IMR-90 (cell line): ENCODE results near the gene C22orf15. TPM values are rescaled to one million over a fixed set of nuclear protein-coding genes. Genes with fewer than 3 reads are reported as not detected.

Experiments
- ATAC-seq: fragments of 200-7000 bp; cut with Tn5 transposase; 2 replicates; pipeline ENCODE4 v1.9.1; 2020; ENCODE audit warnings: low read depth, mild to moderate bottlenecking, moderate library complexity
- BruUV-seq: library from RNA; stranded (reverse); fragments of 400-500 nt; replicated peaks from 2 replicates; lab custom pipeline; 2021; lab: Mats Ljungman, UMichigan
- CTCF ChIA-PET: fragments of 300-600 bp; formaldehyde crosslinking; extraction: SDS; loops from one replicate; lab custom pipeline; 2021; ENCODE audit warnings: antibody characterized with exemption; lab: Yijun Ruan, JAX
- POLR2A ChIA-PET: fragments of 300-600 bp; sonication (Branson Sonifier 250); formaldehyde crosslinking; loops from one replicate; lab custom pipeline; 2022; ENCODE audit warnings: antibody characterized with exemption; ENCODE audit not compliant: unreplicated experiment; lab: Charles Lee
- DNase-seq: peaks from one replicate; pipeline ENCODE4 v3.0.0; 2013
- H2AFZ ChIP-seq: replicated peaks from 2 replicates; pipeline ENCODE3; 2013; ENCODE audit warnings: low read length, mild to moderate bottlenecking; ENCODE audit not compliant: poor library complexity
- H2AK5ac ChIP-seq: 2 replicates; pipeline ENCODE4 v1.6.1; 2013; ENCODE audit warnings: low read depth, low read length, inconsistent platforms
- H2AK9ac ChIP-seq: replicated peaks from 2 replicates; pipeline ENCODE3; 2013; ENCODE audit warnings: mild to moderate bottlenecking, low read depth, low read length, moderate library complexity; ENCODE audit not compliant: poor library complexity
- H2BK120ac ChIP-seq: 2 replicates; pipeline ENCODE4 v1.6.1; 2013; ENCODE audit warnings: low read depth, low read length, inconsistent platforms
- H2BK15ac ChIP-seq: 3 replicates; pipeline ENCODE4 v1.6.1; 2013; ENCODE audit warnings: low read depth, low read length, inconsistent platforms
- H2BK20ac ChIP-seq: 2 replicates; pipeline ENCODE4 v1.6.1; 2013; ENCODE audit warnings: low read depth, mild to moderate bottlenecking, inconsistent platforms, low read length, moderate library complexity
- H2BK5ac ChIP-seq: 2 replicates; pipeline ENCODE4 v1.6.1; 2013; ENCODE audit warnings: mild to moderate bottlenecking, low read depth, low read length, inconsistent platforms; ENCODE audit not compliant: poor library complexity, severe bottlenecking
- H3K14ac ChIP-seq: replicated peaks from 2 replicates; pipeline ENCODE4 v1.6.1; 2013; ENCODE audit warnings: low read depth, low read length, inconsistent platforms
- H3K18ac ChIP-seq: 2 replicates; pipeline ENCODE4 v1.6.1; 2013; ENCODE audit warnings: low read depth, low read length, control low read depth
- H3K23ac ChIP-seq: 2 replicates; pipeline ENCODE4 v1.6.1; 2013; ENCODE audit warnings: low read depth, low read length, inconsistent platforms
- H3K27ac ChIP-seq: 2 replicates; pipeline ENCODE4 v1.5.1; 2013; ENCODE audit warnings: mild to moderate bottlenecking, control low read depth, low read length; ENCODE audit not compliant: insufficient read depth
- H3K27me3 ChIP-seq: 2 replicates; pipeline ENCODE4 v1.6.1; 2013; ENCODE audit warnings: low read length; ENCODE audit not compliant: control insufficient read depth, insufficient read depth
- H3K36me3 ChIP-seq: 2 replicates; pipeline ENCODE4 v1.6.1; 2013; ENCODE audit warnings: low read length, mixed read lengths; ENCODE audit not compliant: control insufficient read depth, insufficient read depth
- H3K4ac ChIP-seq: 2 replicates; pipeline ENCODE4 v1.6.1; 2013; ENCODE audit warnings: low read depth, low read length, inconsistent platforms
- H3K4me1 ChIP-seq: 2 replicates; pipeline ENCODE4 v1.6.1; 2013; ENCODE audit warnings: low read length, mixed read lengths; ENCODE audit not compliant: control insufficient read depth, insufficient read depth
- H3K4me2 ChIP-seq: 2 replicates; pipeline ENCODE4 v1.6.1; 2013; ENCODE audit warnings: low read depth, mild to moderate bottlenecking, control low read depth, low read length, moderate library complexity
- H3K4me3 ChIP-seq: 2 replicates; pipeline ENCODE4 v1.5.1; 2013; ENCODE audit warnings: low read depth, mild to moderate bottlenecking, control low read depth, low read length, moderate library complexity; ENCODE audit not compliant: insufficient read depth
- H3K56ac ChIP-seq: 2 replicates; pipeline ENCODE4 v1.6.1; 2013; ENCODE audit warnings: low read length, inconsistent platforms; ENCODE audit not compliant: insufficient read depth; ENCODE audit errors: extremely low read depth
- H3K79me1 ChIP-seq, 2 experiments: 2 replicates each; pipeline ENCODE4 v1.6.1; 2013; ENCODE audit warnings: low read length in 2 of 2, inconsistent platforms in 1 of 2, low read depth in 1 of 2
- H3K9ac ChIP-seq: 2 replicates; pipeline ENCODE4 v1.6.1; 2013; ENCODE audit warnings: low read depth, low read length, control low read depth
- H3K9me1 ChIP-seq: 2 replicates; pipeline ENCODE4 v1.6.1; 2013; ENCODE audit warnings: low read length, inconsistent platforms; ENCODE audit not compliant: insufficient read depth
- H3K9me3 ChIP-seq: 2 replicates; pipeline ENCODE4 v1.6.1; 2013; ENCODE audit warnings: low read length; ENCODE audit not compliant: control insufficient read depth, insufficient read depth
- H4K20me1 ChIP-seq: 2 replicates; pipeline ENCODE4 v1.6.1; 2013; ENCODE audit warnings: low read length, inconsistent platforms; ENCODE audit not compliant: insufficient read depth
- H4K5ac ChIP-seq: 2 replicates; pipeline ENCODE4 v1.6.1; 2013; ENCODE audit warnings: mild to moderate bottlenecking, low read depth, low read length, control low read depth
- H4K8ac ChIP-seq, 2 experiments: 2 replicates each; pipeline ENCODE4 v1.6.1; 2013; ENCODE audit warnings: low read depth in 2 of 2, low read length in 2 of 2, control low read depth in 1 of 2, inconsistent platforms in 1 of 2
- H4K91ac ChIP-seq: 2 replicates; pipeline ENCODE4 v1.6.1; 2013; ENCODE audit warnings: low read depth, low read length, inconsistent platforms; ENCODE audit not compliant: insufficient read depth
- CTCF ChIP-seq: conservative IDR thresholded peaks from 2 replicates; pipeline ENCODE4 v1.5.1; 2012; ENCODE audit warnings: mild to moderate bottlenecking, low read depth, low read length, improper control_type of control experiment
- ELK1 ChIP-seq: fragments of 150-350 bp; IDR thresholded peaks from 2 replicates; pipeline ENCODE4 v1.6.1; 2016; ENCODE audit warnings: low read depth, mild to moderate bottlenecking, low read length, moderate library complexity, borderline replicate concordance
- MAFK ChIP-seq: IDR thresholded peaks from 2 replicates; pipeline ENCODE4 v1.6.1; 2012; ENCODE audit warnings: low read depth, low read length, improper control_type of control experiment
- MAZ ChIP-seq: IDR thresholded peaks from 2 replicates; pipeline ENCODE4 v1.6.1; 2012; ENCODE audit warnings: low read depth, mild to moderate bottlenecking, low read length, improper control_type of control experiment, moderate library complexity, borderline replicate concordance
- MXI1 ChIP-seq: IDR thresholded peaks from 2 replicates; pipeline ENCODE4 v1.6.1; 2012; ENCODE audit warnings: low read depth, mild to moderate bottlenecking, low read length, moderate library complexity, borderline replicate concordance
- NFE2L2 ChIP-seq: fragments of 150-350 bp; IDR thresholded peaks from 2 replicates; pipeline ENCODE4 v1.6.1; 2016; ENCODE audit warnings: low read depth, mild to moderate bottlenecking, low read length
- POLR2A ChIP-seq: IDR thresholded peaks from 2 replicates; pipeline ENCODE4 v1.6.1; 2012; ENCODE audit warnings: mild to moderate bottlenecking, low read depth, low read length
- RAD21 ChIP-seq: IDR thresholded peaks from 2 replicates; pipeline ENCODE4 v1.6.1; 2012; ENCODE audit warnings: low read length, improper control_type of control experiment
- RCOR1 ChIP-seq: IDR thresholded peaks from 2 replicates; pipeline ENCODE4 v1.6.1; 2012; ENCODE audit warnings: mild to moderate bottlenecking, low read length, improper control_type of control experiment; ENCODE audit not compliant: insufficient replicate concordance
- RFX5 ChIP-seq: IDR thresholded peaks from 2 replicates; pipeline ENCODE4 v1.8.0; 2012; ENCODE audit warnings: low read depth, mild to moderate bottlenecking, low read length, moderate library complexity
- WGBS, 2 experiments: methylation state at CpG; one replicate each; pipeline versions ENCODE4 v1.1.5 to v1.1.7; 2013; ENCODE audit warnings: missing lambda C conversion rate in 2 of 2; ENCODE audit not compliant: insufficient read length in 1 of 2; ENCODE audit errors: extremely low coverage in 2 of 2; 5-methylcytosine and 5-hydroxymethylcytosine counted together
- dilution Hi-C: fragments of 300-500 bp; cut with HindIII; formaldehyde crosslinking; loops from one replicate; pipeline ENCODE4 v1.14.3; 2018; ENCODE audit warnings: low sequenced_read_pairs; ENCODE audit not compliant: unreplicated experiment
- in situ Hi-C: fragments of 300-500 bp; cut with MboI; formaldehyde crosslinking; loops from 3 replicates; pipeline ENCODE4 v1.14.3; 2019; ENCODE audit warnings: low sequenced_read_pairs, inconsistent platforms, mixed read lengths
- intact Hi-C: fragments of 100-400 bp; cut with micrococcal nuclease; formaldehyde crosslinking; loops from 2 replicates; pipeline ENCODE4 v1.10.0; 2022
- polyA plus RNA-seq, 3 experiments: library from polyadenylated mRNA; depleted of rRNA; stranded (reverse); fragments of >200 nt; gene quantifications; 2 replicates each; pipeline ENCODE4 v1.2.3, GENCODE V29; 2012; ENCODE audit warnings: low replicate concordance in 1 of 3
- total RNA-seq: library from RNA; depleted of rRNA; stranded (reverse); fragments of >200 nt; gene quantifications from 2 replicates; pipeline ENCODE4 v1.2.3, GENCODE V29; 2012

Gene C22orf15
- total and polyA plus RNA-seq, 2 of the 4 experiments (the other 2 are of a cell fraction): 2.3 to 3.1 TPM

GRCh38 chr22:23774114-23774921, 11.5 kb downstream of the C22orf15 start:
- dilution Hi-C loops: no loop called here
- no peak overlapping the region for H2BK15ac ChIP-seq
- intact Hi-C loops: loop anchor here (5.0 to 10.0 kb wide), 2 partner anchors 73 to 180 kb away; no protein-coding TSS in a partner anchor
- H2BK5ac ChIP-seq: no peak overlapping the region
- peaks cover 23% of the 10 kb centered on the region; the same call in 1 of the 2 replicates for H3K4me1 ChIP-seq
- no peak overlapping the region for H3K56ac ChIP-seq
- H3K4ac ChIP-seq: peak overlapping the region; percentile 48
- H3K18ac ChIP-seq: no peak overlapping the region
- no peaks in the 10 kb centered on the region for H4K20me1 ChIP-seq
- H3K79me1 ChIP-seq: peaks cover 0 to 7% of the 10 kb centered on the region in 2 experiments; a peak in 1 of 4 replicates
- ATAC-seq (no peak; the same call in 1 of the 2 replicates), DNase-seq (no peak)
- no peak overlapping the region; a peak in 1 of 4 replicates for H4K8ac ChIP-seq
- ChIA-PET CTCF (interaction anchor here (1.0 to 1.4 kb wide), 2 partner anchors 10 to 15 kb away, joined by 3 to 4 read pairs; no protein-coding TSS in a partner anchor), POLR2A (no interaction called here)
- H3K14ac ChIP-seq: no peak overlapping the region
- no peak overlapping the region for H3K27ac ChIP-seq
- H3K4me3 ChIP-seq: no peak overlapping the region
- H3K4me2 ChIP-seq: peak overlapping the region; percentile 54; the same call in 1 of the 2 replicates
- 8% methylated on average over 2 of the region's 12 CpGs; no CpG with 5 or more reads in 1 of the 2 experiments for WGBS, 2 experiments
- H3K9me1 ChIP-seq: peaks cover 12% of the 10 kb centered on the region
- H3K27me3 ChIP-seq: no peaks in the 10 kb centered on the region
- H2AK9ac ChIP-seq: peak overlapping the region; percentile 7
- no peak overlapping the region for H4K91ac ChIP-seq
- no peak overlapping the region for H2BK20ac ChIP-seq
- in situ Hi-C loops: no loop called here
- H3K9me3 ChIP-seq: no peaks in the 10 kb centered on the region
- H2AK5ac ChIP-seq: peak overlapping the region; percentile 29; the same call in 1 of the 2 replicates
- H3K23ac ChIP-seq: peak overlapping the region; percentile 17; the same call in 1 of the 2 replicates
- peak overlapping the region; percentile 16 for H2AFZ ChIP-seq
- 0 out of 2 replicates have a peak overlapping the region, but pooled peaks have one; percentile 46 for H2BK120ac ChIP-seq
- H3K9ac ChIP-seq: no peak overlapping the region
- TF ChIP-seq RCOR1 (no peak), RFX5 (no peak), MAFK (no peak), MAZ (no peak), RAD21 (no peak), ELK1 (no peak), CTCF (no peak), NFE2L2 (no peak), MXI1 (no peak), POLR2A (no peak)
- no peaks in the 10 kb centered on the region for H3K36me3 ChIP-seq
- H4K5ac ChIP-seq: no peak overlapping the region
- no TSS peak for BruUV-seq
